SIG-M5 treated with dmso at 0.1 percent for 504 hours (cell line): ENCODE data around the gene GALNT7.
A peak's percentile ranks its signal among the peaks of the same experiment; 100 is the strongest.

Experiments
- DNase-seq: peaks from one replicate; lab custom pipeline; 2025; ENCODE audit not compliant: unreplicated experiment; lab: John Stamatoyannopoulos, UW

GALNT7 gene

GRCh38 chr4:173231916-173232315 lies 63.3 kb downstream of the GALNT7 start:
- DNase-seq, result peak; percentile 32

- no peak for DNase-seq
Measured at GRCh38 chr4:173233857-173234256, 65.2 kb downstream of the GALNT7 start.

- no peak for DNase-seq
Measured at GRCh38 chr4:173235050-173235449, 66.4 kb downstream of the GALNT7 start.

- DNase-seq, result no peak
Measured at GRCh38 chr4:173236301-173236700, 67.7 kb downstream of the GALNT7 start.

GRCh38 chr4:173237152-173237551 lies 68.5 kb downstream of the GALNT7 start:
- peak; percentile 9 for DNase-seq

- DNase-seq, result no peak
Measured at GRCh38 chr4:173237762-173238161, 69.2 kb downstream of the GALNT7 start.

GRCh38 chr4:173240696-173241095 lies 72.1 kb downstream of the GALNT7 start:
- DNase-seq, result no peak

- no peak for DNase-seq
Measured at GRCh38 chr4:173242466-173243250, 74.0 kb downstream of the GALNT7 start.

- no peak for DNase-seq
Measured at GRCh38 chr4:173243321-173243720, 74.7 kb downstream of the GALNT7 start.

GRCh38 chr4:173243917-173244658 lies 75.5 kb downstream of the GALNT7 start:
- no peak for DNase-seq

- DNase-seq, result no peak
Measured at GRCh38 chr4:173245952-173246351, 77.3 kb downstream of the GALNT7 start.

- no peak for DNase-seq
Measured at GRCh38 chr4:173246719-173247118, 78.1 kb downstream of the GALNT7 start.

GRCh38 chr4:173247321-173247720 lies 78.7 kb downstream of the GALNT7 start:
- DNase-seq, result no peak

- DNase-seq, result no peak
Measured at GRCh38 chr4:173248690-173249089, 80.1 kb downstream of the GALNT7 start.

- peak; percentile 81 for DNase-seq
Measured at GRCh38 chr4:173252024-173252935, 83.7 kb downstream of the GALNT7 start.

GRCh38 chr4:173253561-173253960 lies 85.0 kb downstream of the GALNT7 start:
- no peak for DNase-seq

- no peak for DNase-seq
Measured at GRCh38 chr4:173254646-173255045, 86.0 kb downstream of the GALNT7 start.

GRCh38 chr4:173256825-173257224 lies 88.2 kb downstream of the GALNT7 start:
- no peak for DNase-seq

GRCh38 chr4:173257732-173258717 lies 89.4 kb downstream of the GALNT7 start:
- peak; percentile 49 for DNase-seq

GRCh38 chr4:173258866-173259265 lies 90.3 kb downstream of the GALNT7 start:
- DNase-seq, result no peak
